ENCODE data around the gene SVIL. TPM values are rescaled to one million over a fixed set of nuclear protein-coding genes. Genes with fewer than 3 reads are reported as not detected.

SVIL gene
- total RNA-seq, 2 donors from 2014 or later: 92.9 to 524 TPM

DNA sequence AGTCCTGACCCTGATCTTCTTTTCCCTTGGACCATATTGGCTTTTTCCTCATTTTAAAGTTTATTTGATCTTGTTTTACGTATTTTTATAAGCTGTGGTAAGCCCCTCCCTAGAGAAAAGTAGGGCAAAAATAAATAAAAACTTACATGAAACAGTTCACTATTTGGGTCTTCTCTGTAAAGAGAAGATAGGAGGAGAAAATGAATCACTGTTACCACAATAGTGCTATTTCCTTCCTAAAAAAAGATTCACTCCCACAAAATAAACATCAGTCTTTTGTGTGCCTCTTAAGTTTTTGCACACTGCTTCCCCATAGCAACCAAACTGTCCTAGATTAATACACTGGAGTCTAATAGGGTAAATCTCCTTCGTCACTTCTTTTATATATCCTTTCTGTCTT is 1.4 kb upstream of the SVIL start:
- intact Hi-C loops (cut with DNase I): loop anchor here (10.0 kb wide), 1 partner anchor 179 kb away; no protein-coding TSS in a partner anchor
- H3K27me3 ChIP-seq (replicated peaks; ENCODE audit: insufficient read depth): no peaks in the 10 kb centered on the region
- H3K4me1 ChIP-seq (replicated peaks): peaks cover 10% of the 10 kb centered on the region
- TF ChIP-seq, protein P1, sequence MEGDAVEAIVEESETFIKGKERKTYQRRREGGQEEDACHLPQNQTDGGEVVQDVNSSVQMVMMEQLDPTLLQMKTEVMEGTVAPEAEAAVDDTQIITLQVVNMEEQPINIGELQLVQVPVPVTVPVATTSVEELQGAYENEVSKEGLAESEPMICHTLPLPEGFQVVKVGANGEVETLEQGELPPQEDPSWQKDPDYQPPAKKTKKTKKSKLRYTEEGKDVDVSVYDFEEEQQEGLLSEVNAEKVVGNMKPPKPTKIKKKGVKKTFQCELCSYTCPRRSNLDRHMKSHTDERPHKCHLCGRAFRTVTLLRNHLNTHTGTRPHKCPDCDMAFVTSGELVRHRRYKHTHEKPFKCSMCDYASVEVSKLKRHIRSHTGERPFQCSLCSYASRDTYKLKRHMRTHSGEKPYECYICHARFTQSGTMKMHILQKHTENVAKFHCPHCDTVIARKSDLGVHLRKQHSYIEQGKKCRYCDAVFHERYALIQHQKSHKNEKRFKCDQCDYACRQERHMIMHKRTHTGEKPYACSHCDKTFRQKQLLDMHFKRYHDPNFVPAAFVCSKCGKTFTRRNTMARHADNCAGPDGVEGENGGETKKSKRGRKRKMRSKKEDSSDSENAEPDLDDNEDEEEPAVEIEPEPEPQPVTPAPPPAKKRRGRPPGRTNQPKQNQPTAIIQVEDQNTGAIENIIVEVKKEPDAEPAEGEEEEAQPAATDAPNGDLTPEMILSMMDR (IDR thresholded peaks at IDR 0.05): no peak
- no peak for TF ChIP-seq POLR2A (IDR thresholded peaks at IDR 0.05)
- no peak for TF ChIP-seq POLR2AphosphoS5 (IDR thresholded peaks at IDR 0.05)
- 11% methylated on average over 2 of the region's 2 CpGs for WGBS
- H3K36me3 ChIP-seq: no peaks in the 10 kb centered on the region
- H3K9me3 ChIP-seq: no peaks in the 10 kb centered on the region
- peak overlapping the region; percentile 78 to 84 for H3K27ac ChIP-seq
- no peak overlapping the region for H3K4me3 ChIP-seq
- no peak for DNase-seq (ENCODE audit: low spot score)

DNA sequence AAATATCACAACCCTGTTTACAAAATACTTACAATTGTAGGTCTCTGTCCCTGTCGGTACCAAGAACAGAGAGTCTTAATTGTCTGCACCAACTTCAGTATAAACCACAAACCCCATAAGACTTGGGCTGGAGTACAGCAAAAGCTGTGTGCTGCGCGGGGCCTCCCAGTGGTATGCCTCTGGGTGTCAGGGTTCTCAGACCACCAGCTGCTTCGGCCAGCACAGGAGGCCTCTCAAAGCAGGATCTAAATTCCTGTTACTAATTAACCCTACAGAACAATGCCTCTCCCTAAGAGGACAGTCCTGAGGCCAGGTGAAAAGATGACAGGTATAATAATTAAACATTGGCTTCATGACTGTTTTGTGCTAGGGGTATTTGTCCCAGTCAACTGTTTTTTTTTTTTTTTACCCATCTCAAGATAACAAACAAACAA is 957 bp upstream of the SVIL start:
- no peak for DNase-seq (ENCODE audit: low spot score)
- Histone ChIP-seq H3K4me1 (replicated peaks) (peaks cover 14% of the 10 kb centered on the region), H3K27ac (peak overlapping the region; percentile 78 to 84), H3K4me3 (no peak overlapping the region), H3K36me3 (no peaks in the 10 kb centered on the region), H3K27me3 (replicated peaks; ENCODE audit: insufficient read depth) (no peaks in the 10 kb centered on the region), H3K9me3 (no peaks in the 10 kb centered on the region)
- intact Hi-C loops (cut with DNase I): loop anchor here (10.0 kb wide), 1 partner anchor 179 kb away; no protein-coding TSS in a partner anchor
- TF ChIP-seq POLR2AphosphoS5 (IDR thresholded peaks at IDR 0.05) (no peak), POLR2A (IDR thresholded peaks at IDR 0.05) (no peak)
- TF ChIP-seq, protein P1 (IDR thresholded peaks at IDR 0.05): no peak
- 29% methylated on average over 4 of the region's 4 CpGs for WGBS

DNA sequence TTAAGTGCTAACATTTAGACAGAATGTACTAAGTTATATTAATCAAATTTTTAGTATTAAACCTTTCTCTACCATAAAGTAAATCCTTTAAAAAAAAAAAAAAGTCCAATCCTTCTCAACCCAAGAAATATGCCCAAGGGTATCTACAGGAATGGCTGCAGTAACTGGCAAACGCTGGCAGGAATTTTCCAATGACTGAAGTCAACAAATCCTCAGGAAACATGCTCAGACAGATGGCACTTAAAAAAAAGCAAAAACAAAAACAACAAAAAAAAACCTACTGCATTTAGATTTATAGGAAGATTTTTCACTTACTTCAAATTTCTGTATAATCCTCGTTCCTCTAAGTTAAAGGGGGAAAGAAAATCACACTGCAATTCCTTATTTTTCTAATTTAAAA is 666 bp downstream of the SVIL start:
- TF ChIP-seq POLR2AphosphoS5 (IDR thresholded peaks at IDR 0.05): peak; percentile 9
- TF ChIP-seq POLR2A (IDR thresholded peaks at IDR 0.05): no peak
- no peaks in the 10 kb centered on the region for H3K36me3 ChIP-seq
- peaks cover 17% of the 10 kb centered on the region for H3K4me1 ChIP-seq (replicated peaks)
- H3K4me3 ChIP-seq: no peak overlapping the region
- no peaks in the 10 kb centered on the region for H3K9me3 ChIP-seq
- intact Hi-C loops (cut with DNase I): loop anchor here (5.0 to 10.0 kb wide), 2 partner anchors 98 to 181 kb away; no protein-coding TSS in a partner anchor
- WGBS: 36% methylated on average over 2 of the region's 2 CpGs
- DNase-seq (ENCODE audit: low spot score): no peak
- no peaks in the 10 kb centered on the region for H3K27me3 ChIP-seq (replicated peaks; ENCODE audit: insufficient read depth)
- H3K27ac ChIP-seq: peak overlapping the region; percentile 78 to 84

DNA sequence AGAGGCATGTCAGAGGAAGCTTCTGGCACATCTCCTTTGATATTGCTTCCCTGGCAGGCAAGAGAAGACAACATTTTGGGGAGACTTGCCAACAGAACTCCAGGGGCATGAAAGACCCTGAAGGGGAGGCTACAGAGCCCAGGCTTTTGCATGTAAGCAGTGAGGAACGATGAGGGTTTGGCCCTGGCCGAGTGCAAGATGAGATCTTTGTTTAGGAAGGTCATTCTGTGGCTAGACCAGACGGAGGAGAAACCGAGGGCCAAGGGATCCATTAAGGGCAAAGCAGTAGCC is 3.8 kb downstream of the SVIL start:
- WGBS: 58% methylated on average over 4 of the region's 4 CpGs
- TF ChIP-seq, protein P1 (IDR thresholded peaks at IDR 0.05): no peak
- no peak for TF ChIP-seq POLR2AphosphoS5 (IDR thresholded peaks at IDR 0.05)
- TF ChIP-seq POLR2A (IDR thresholded peaks at IDR 0.05): no peak
- DNase-seq (ENCODE audit: low spot score): no peak
- H3K27me3 ChIP-seq (replicated peaks; ENCODE audit: insufficient read depth): no peaks in the 10 kb centered on the region
- H3K9me3 ChIP-seq: no peaks in the 10 kb centered on the region
- H3K36me3 ChIP-seq: no peaks in the 10 kb centered on the region
- intact Hi-C loops (cut with DNase I): loop anchor here (5.0 to 10.0 kb wide), 2 partner anchors 101 to 184 kb away; no protein-coding TSS in a partner anchor
- H3K4me3 ChIP-seq: no peak overlapping the region
- H3K4me1 ChIP-seq (replicated peaks): peaks cover 15% of the 10 kb centered on the region
- peak overlapping the region; percentile 78 to 84 for H3K27ac ChIP-seq

DNA sequence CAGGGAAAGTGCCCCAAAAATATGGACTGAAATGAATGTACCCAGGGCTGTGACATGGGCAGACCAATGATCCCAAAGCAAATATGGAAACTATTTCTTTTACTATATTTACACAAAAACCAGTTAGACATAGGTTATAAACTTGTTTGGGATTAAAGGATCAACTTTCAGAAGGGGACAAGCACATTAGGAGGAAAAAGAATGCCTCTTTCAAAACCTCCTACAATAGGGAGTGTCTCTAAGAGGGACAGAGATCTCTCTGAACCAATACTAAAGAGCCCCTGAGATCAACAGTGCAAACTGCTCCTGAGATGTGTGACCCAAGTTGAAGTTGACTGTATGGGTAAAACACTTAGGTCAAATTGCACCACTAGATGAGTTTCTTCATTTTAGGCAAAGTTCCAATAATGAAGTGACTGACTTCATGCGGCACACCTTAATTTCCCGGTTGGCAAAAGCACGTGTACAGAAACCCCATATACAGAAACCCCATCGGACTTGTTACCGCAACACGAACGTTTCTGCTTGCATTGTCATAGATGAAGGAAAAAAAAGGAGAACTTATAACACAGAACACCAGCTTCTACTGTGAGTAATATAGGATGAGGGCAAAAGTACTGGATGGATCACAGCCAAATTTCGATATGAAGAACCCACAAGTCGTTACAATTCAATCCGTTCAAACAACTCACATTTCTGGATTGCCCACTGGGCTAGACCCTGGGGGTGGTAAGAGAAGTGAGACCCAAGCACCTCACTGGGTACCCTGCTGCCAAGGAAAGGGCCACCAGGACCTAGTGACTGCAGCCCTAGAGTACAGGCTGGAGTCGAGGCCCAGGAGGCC is 4.3 kb downstream of the SVIL start:
- TF ChIP-seq POLR2AphosphoS5 (IDR thresholded peaks at IDR 0.05): peak; percentile 81
- TF ChIP-seq, protein P1 (IDR thresholded peaks at IDR 0.05): no peak
- no peak for TF ChIP-seq POLR2A (IDR thresholded peaks at IDR 0.05)
- intact Hi-C loops (cut with DNase I): loop anchor here (5.0 to 10.0 kb wide), 2 partner anchors 102 to 184 kb away; no protein-coding TSS in a partner anchor
- WGBS: 28% methylated on average over 11 of the region's 11 CpGs
- Histone ChIP-seq H3K27ac (peak overlapping the region; percentile 78 to 84), H3K36me3 (no peaks in the 10 kb centered on the region), H3K9me3 (no peaks in the 10 kb centered on the region), H3K27me3 (replicated peaks; ENCODE audit: insufficient read depth) (no peaks in the 10 kb centered on the region), H3K4me1 (replicated peaks) (peaks cover 12% of the 10 kb centered on the region), H3K4me3 (no peak overlapping the region)
- DNase-seq (ENCODE audit: low spot score): peak; percentile 28
